Neural progenitor cell (in vitro differentiated cells): ENCODE measurements around the gene SLC47A2. TPM values are rescaled to one million over a fixed set of nuclear protein-coding genes. Genes with fewer than 3 reads are reported as not detected.

ENCODE experiments used
- DNase-seq: peaks from one replicate; pipeline ENCODE4 v3.0.0-alpha.2; 2016; ENCODE audit warnings: low spot score
- H2AFZ ChIP-seq: fragments of 200-600 bp; sonication (generic); replicated peaks from 2 replicates; pipeline ENCODE4 v1.6.1; 2016; ENCODE audit warnings: antibody characterized with exemption
- H3F3A ChIP-seq: fragments of 200-600 bp; sonication (generic); 2 replicates; pipeline ENCODE4 v1.6.1; 2016; ENCODE audit warnings: antibody characterized with exemption, low read depth
- H3K27ac ChIP-seq: fragments of 200-600 bp; sonication (generic); 2 replicates; pipeline ENCODE4 v1.5.1; 2016; ENCODE audit warnings: mild to moderate bottlenecking
- H3K27me3 ChIP-seq: fragments of 200-600 bp; sonication (generic); 2 replicates; pipeline ENCODE4 v1.6.1; 2016; ENCODE audit warnings: mild to moderate bottlenecking, moderate library complexity
- H3K36me3 ChIP-seq: fragments of 200-600 bp; sonication (generic); 2 replicates; pipeline ENCODE4 v1.5.1; 2016
- H3K4me1 ChIP-seq: fragments of 200-600 bp; sonication (generic); 2 replicates; pipeline ENCODE4 v1.6.1; 2016; ENCODE audit warnings: mixed run types
- H3K4me2 ChIP-seq: fragments of 200-600 bp; sonication (generic); 2 replicates; pipeline ENCODE4 v1.6.1; 2016
- H3K4me3 ChIP-seq: fragments of 200-600 bp; sonication (generic); 2 replicates; pipeline ENCODE4 v1.5.1; 2016
- H3K79me2 ChIP-seq: fragments of 200-600 bp; sonication (generic); 2 replicates; pipeline ENCODE4 v1.6.1; 2016; ENCODE audit warnings: low read depth
- H3K9ac ChIP-seq: fragments of 200-600 bp; sonication (generic); 2 replicates; pipeline ENCODE4 v1.6.1; 2016
- H3K9me3 ChIP-seq: fragments of 200-600 bp; sonication (generic); 2 replicates; pipeline ENCODE4 v1.5.1; 2016; ENCODE audit warnings: low read depth
- H4K20me1 ChIP-seq: fragments of 200-600 bp; sonication (generic); 2 replicates; pipeline ENCODE4 v1.6.1; 2016; ENCODE audit warnings: low read depth
- H3K27ac Mint-ChIP-seq: 3 replicates; pipeline ENCODE4 v1.8.0; 2021; ENCODE audit warnings: mixed read lengths
- H3K27me3 Mint-ChIP-seq: 2 replicates; pipeline ENCODE4 v1.8.0; 2022; ENCODE audit warnings: low read depth, mild to moderate bottlenecking, inconsistent platforms, moderate library complexity, mixed read lengths; ENCODE audit not compliant: insufficient read depth
- H3K36me3 Mint-ChIP-seq: 3 replicates; pipeline ENCODE4 v1.8.0; 2021; ENCODE audit warnings: mixed read lengths
- H3K4me1 Mint-ChIP-seq: 3 replicates; pipeline ENCODE4 v1.8.0; 2021; ENCODE audit warnings: mixed read lengths
- H3K4me3 Mint-ChIP-seq: 3 replicates; pipeline ENCODE4 v1.8.0; 2021; ENCODE audit warnings: mild to moderate bottlenecking, moderate library complexity, mixed read lengths
- H3K9me3 Mint-ChIP-seq: 3 replicates; pipeline ENCODE4 v1.8.0; 2020; ENCODE audit warnings: mixed read lengths
- EZH2 ChIP-seq: fragments of 200-600 bp; sonication (generic); IDR thresholded peaks from 2 replicates; pipeline ENCODE4 v1.6.1; 2017; ENCODE audit warnings: antibody characterized with exemption, mild to moderate bottlenecking, moderate library complexity
- EZH2phosphoT487 ChIP-seq: fragments of 200-600 bp; sonication (generic); IDR thresholded peaks from 2 replicates; pipeline ENCODE4 v1.6.1; 2017; ENCODE audit warnings: antibody characterized with exemption
- total RNA-seq: library from RNA; depleted of rRNA; stranded (reverse); fragments of >200 nt; gene quantifications from 2 replicates; pipeline ENCODE4 v1.2.3, GENCODE V29; 2015; ENCODE audit warnings: low replicate concordance
- TF ChIP-seq, protein P1 (sequence below): fragments of 200-600 bp; sonication (generic); IDR thresholded peaks from 2 replicates; pipeline ENCODE4 v1.5.1; 2017; ENCODE audit warnings: antibody characterized with exemption, mild to moderate bottlenecking

SLC47A2 gene
- total RNA-seq, 1 donor from 2014 or later, result 0.39 TPM

- Histone ChIP-seq H3K27ac (no peak overlapping the region), H3K79me2 (no peaks in the 10 kb centered on the region), H3K36me3 (peaks cover 31% of the 10 kb centered on the region), H3K4me3 (no peak overlapping the region), H4K20me1 (no peaks in the 10 kb centered on the region), H3K4me2 (no peak overlapping the region), H3F3A (no peaks in the 10 kb centered on the region), H3K9me3 (peaks cover 4% of the 10 kb centered on the region), H2AFZ (no peak overlapping the region), H3K4me1 (no peaks in the 10 kb centered on the region), H3K9ac (no peak overlapping the region), H3K27me3 (no peaks in the 10 kb centered on the region)
- peaks cover 3% of the 10 kb centered on the region for H3K27me3 Mint-ChIP-seq
- H3K9me3 Mint-ChIP-seq, result peaks cover 17% of the 10 kb centered on the region
- no peak overlapping the region for H3K27ac Mint-ChIP-seq
- peaks cover 20% of the 10 kb centered on the region for H3K4me1 Mint-ChIP-seq
- H3K4me3 Mint-ChIP-seq, result no peak overlapping the region
- no peak for DNase-seq
- TF ChIP-seq, protein P1, sequence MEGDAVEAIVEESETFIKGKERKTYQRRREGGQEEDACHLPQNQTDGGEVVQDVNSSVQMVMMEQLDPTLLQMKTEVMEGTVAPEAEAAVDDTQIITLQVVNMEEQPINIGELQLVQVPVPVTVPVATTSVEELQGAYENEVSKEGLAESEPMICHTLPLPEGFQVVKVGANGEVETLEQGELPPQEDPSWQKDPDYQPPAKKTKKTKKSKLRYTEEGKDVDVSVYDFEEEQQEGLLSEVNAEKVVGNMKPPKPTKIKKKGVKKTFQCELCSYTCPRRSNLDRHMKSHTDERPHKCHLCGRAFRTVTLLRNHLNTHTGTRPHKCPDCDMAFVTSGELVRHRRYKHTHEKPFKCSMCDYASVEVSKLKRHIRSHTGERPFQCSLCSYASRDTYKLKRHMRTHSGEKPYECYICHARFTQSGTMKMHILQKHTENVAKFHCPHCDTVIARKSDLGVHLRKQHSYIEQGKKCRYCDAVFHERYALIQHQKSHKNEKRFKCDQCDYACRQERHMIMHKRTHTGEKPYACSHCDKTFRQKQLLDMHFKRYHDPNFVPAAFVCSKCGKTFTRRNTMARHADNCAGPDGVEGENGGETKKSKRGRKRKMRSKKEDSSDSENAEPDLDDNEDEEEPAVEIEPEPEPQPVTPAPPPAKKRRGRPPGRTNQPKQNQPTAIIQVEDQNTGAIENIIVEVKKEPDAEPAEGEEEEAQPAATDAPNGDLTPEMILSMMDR, result no peak
- TF ChIP-seq EZH2phosphoT487, result no peak
- peaks cover 50% of the 10 kb centered on the region for H3K36me3 Mint-ChIP-seq
These were observed 42.8 kb downstream of the SLC47A2 start for GRCh38 chr17:19673623-19674022.

GRCh38 chr17:19672009-19672750 lies 44.2 kb downstream of the SLC47A2 start:
- Mint-ChIP-seq H3K9me3 (peaks cover 6% of the 10 kb centered on the region), H3K27ac (peak overlapping the region; percentile 9), H3K4me3 (no peak overlapping the region), H3K27me3 (peaks cover 3% of the 10 kb centered on the region), H3K36me3 (peaks cover 39% of the 10 kb centered on the region), H3K4me1 (peaks cover 20% of the 10 kb centered on the region)
- Histone ChIP-seq H3K27me3 (no peaks in the 10 kb centered on the region), H2AFZ (no peak overlapping the region), H3K4me2 (no peak overlapping the region), H3K79me2 (no peaks in the 10 kb centered on the region), H3K36me3 (peaks cover 18% of the 10 kb centered on the region), H3K4me1 (no peaks in the 10 kb centered on the region), H4K20me1 (no peaks in the 10 kb centered on the region), H3K4me3 (no peak overlapping the region), H3K9ac (no peak overlapping the region), H3K27ac (no peak overlapping the region), H3F3A (no peaks in the 10 kb centered on the region), H3K9me3 (peaks cover 4% of the 10 kb centered on the region)
- no peak for TF ChIP-seq EZH2
- TF ChIP-seq EZH2phosphoT487, result no peak
- TF ChIP-seq, protein P1, result no peak
- no peak for DNase-seq

DNA sequence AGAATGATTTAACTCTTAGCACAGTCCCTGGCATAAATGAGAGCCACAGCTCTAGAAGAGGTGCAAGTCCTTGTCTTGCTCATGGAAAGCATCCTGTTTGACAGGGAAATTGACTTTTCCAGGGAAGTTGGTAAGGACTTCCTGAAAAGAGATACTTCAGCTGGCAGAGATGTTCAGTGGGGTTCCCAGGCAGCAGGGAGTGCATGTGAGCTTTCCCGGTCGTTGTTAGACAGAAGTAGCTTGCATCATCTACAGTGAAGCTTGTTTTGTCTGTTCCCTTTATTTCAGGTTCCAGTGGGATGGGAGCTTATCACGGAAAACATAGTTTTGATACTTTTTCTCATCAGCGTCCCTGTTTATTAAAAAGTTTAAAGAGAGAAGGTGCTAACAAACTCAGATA lies 45.0 kb downstream of the SLC47A2 start:
- H3K4me1 Mint-ChIP-seq, result peaks cover 20% of the 10 kb centered on the region
- DNase-seq, result no peak
- Histone ChIP-seq H2AFZ (no peak overlapping the region), H3K4me1 (no peaks in the 10 kb centered on the region), H3K36me3 (peaks cover 12% of the 10 kb centered on the region), H3K4me3 (no peak overlapping the region), H3F3A (no peaks in the 10 kb centered on the region), H3K9me3 (peaks cover 2% of the 10 kb centered on the region), H4K20me1 (no peaks in the 10 kb centered on the region), H3K79me2 (no peaks in the 10 kb centered on the region), H3K9ac (no peak overlapping the region), H3K27me3 (no peaks in the 10 kb centered on the region), H3K4me2 (no peak overlapping the region), H3K27ac (no peak overlapping the region)
- TF ChIP-seq EZH2phosphoT487 (no peak), EZH2 (no peak)
- TF ChIP-seq, protein P1, result no peak
- H3K4me3 Mint-ChIP-seq, result no peak overlapping the region
- H3K36me3 Mint-ChIP-seq, result peaks cover 34% of the 10 kb centered on the region
- no peak overlapping the region for H3K27ac Mint-ChIP-seq
- H3K27me3 Mint-ChIP-seq, result peaks cover 3% of the 10 kb centered on the region
- peaks cover 2% of the 10 kb centered on the region for H3K9me3 Mint-ChIP-seq
